Stomach (tissue), 4 donors: ENCODE measurements around the gene KRTAP10-4.

Source experiments
- EP300 ChIP-seq: sonication (generic); formaldehyde crosslinking; IDR thresholded peaks from one replicate; pipeline ENCODE4 v1.6.1; 2017; ENCODE audit warnings: antibody characterized with exemption
- POLR2A ChIP-seq, 4 donors: fragments of 450-650 bp; IDR thresholded peaks; one replicate each; pipeline ENCODE4 v1.6.1; 2016; ENCODE audit warnings: antibody characterized with exemption in 4 of 4, control low read depth in 2 of 4, mild to moderate bottlenecking in 1 of 4, moderate library complexity in 1 of 4
- POLR2AphosphoS5 ChIP-seq, 3 donors: sonication (generic); formaldehyde crosslinking; IDR thresholded peaks; one replicate each; pipeline ENCODE4 v1.6.1; 2016; ENCODE audit warnings: antibody characterized with exemption in 3 of 3
- TF ChIP-seq, protein P1 (sequence below), 7 experiments: fragments of 450-650 bp in 4 of 7; fragments of 200-600 bp in 3 of 7; sonication (generic) in 3 of 7; IDR thresholded peaks; one replicate each; pipeline ENCODE4 v1.5.1; 2016 to 2019; ENCODE audit warnings: antibody characterized with exemption in 7 of 7, control low read depth in 2 of 7, mild to moderate bottlenecking in 1 of 7

DNA sequence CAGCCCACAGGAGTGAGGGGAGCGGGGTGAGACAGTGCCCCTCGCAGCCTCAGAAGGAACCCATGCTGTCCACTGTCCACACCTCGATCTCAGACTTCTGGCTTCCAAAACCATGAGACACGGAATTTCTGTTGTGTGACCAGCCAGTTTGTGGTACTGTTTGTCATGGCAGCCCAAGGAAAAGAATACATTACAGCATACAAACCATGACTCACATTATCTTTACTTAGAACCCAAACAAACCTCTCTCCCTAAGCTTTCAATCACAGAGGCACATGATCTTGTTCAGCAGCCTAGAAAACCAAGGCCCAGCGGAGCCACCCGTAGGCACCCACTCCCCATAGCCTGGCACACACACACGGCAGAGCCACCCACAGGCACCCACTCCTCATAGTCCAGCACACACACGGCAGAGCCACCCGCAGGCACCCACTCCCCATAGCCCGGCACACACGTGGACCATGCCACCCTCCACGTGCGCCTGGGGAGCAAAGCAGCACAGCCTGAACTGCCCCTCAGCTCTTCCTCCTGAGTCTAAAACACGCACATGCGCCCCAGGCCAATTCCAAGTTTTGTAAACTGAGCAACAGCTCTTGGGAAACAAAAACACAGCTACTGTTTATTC lies 458 bp upstream of the KRTAP10-4 start:
- TF ChIP-seq, protein P1, sequence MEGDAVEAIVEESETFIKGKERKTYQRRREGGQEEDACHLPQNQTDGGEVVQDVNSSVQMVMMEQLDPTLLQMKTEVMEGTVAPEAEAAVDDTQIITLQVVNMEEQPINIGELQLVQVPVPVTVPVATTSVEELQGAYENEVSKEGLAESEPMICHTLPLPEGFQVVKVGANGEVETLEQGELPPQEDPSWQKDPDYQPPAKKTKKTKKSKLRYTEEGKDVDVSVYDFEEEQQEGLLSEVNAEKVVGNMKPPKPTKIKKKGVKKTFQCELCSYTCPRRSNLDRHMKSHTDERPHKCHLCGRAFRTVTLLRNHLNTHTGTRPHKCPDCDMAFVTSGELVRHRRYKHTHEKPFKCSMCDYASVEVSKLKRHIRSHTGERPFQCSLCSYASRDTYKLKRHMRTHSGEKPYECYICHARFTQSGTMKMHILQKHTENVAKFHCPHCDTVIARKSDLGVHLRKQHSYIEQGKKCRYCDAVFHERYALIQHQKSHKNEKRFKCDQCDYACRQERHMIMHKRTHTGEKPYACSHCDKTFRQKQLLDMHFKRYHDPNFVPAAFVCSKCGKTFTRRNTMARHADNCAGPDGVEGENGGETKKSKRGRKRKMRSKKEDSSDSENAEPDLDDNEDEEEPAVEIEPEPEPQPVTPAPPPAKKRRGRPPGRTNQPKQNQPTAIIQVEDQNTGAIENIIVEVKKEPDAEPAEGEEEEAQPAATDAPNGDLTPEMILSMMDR (IDR thresholded peaks at IDR 0.05), result no peak
- TF ChIP-seq EP300 (no peak), POLR2AphosphoS5 (IDR thresholded peaks at IDR 0.05) (no peak), POLR2A (IDR thresholded peaks at IDR 0.05) (no peak)
